ENCODE results near the gene TEX38.

DNA sequence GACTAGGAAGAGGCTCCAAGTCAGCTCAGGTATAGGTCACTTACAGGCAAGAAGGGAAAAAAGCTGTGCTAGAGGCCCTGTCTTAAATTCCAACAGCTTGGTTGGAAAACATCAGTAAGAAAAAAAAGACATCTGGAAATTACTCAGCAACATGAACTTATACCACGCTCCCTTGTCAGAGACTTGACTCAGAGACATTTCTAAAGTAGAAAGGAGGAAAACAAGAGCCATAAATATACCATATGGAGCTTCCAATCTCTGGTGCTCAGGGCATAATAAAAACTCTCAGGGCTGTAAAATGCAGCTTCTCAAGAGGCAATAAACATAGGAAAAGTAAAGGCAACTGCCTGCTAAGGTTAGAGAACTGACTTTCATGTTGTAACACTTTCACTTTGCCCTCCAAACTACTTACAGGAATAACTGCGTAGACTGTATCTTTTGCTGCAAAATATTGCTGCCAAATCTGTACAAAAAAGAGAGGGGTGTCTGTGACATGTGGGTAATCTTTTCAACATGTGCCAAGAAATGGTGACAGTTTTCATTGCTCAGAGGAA, 18.2 kb upstream of the TEX38 start:
- TF ChIP-seq EZH2phosphoT487 (IDR thresholded peaks at IDR 0.05) = no peak
- no peak for TF ChIP-seq CTCF (IDR thresholded peaks at IDR 0.05)
- no peak for TF ChIP-seq EZH2 (IDR thresholded peaks at IDR 0.05)

Measured in neural progenitor cell (in vitro differentiated cells).